Measurements from ENCODE around the gene EMC9.

The EMC9 gene

DNA sequence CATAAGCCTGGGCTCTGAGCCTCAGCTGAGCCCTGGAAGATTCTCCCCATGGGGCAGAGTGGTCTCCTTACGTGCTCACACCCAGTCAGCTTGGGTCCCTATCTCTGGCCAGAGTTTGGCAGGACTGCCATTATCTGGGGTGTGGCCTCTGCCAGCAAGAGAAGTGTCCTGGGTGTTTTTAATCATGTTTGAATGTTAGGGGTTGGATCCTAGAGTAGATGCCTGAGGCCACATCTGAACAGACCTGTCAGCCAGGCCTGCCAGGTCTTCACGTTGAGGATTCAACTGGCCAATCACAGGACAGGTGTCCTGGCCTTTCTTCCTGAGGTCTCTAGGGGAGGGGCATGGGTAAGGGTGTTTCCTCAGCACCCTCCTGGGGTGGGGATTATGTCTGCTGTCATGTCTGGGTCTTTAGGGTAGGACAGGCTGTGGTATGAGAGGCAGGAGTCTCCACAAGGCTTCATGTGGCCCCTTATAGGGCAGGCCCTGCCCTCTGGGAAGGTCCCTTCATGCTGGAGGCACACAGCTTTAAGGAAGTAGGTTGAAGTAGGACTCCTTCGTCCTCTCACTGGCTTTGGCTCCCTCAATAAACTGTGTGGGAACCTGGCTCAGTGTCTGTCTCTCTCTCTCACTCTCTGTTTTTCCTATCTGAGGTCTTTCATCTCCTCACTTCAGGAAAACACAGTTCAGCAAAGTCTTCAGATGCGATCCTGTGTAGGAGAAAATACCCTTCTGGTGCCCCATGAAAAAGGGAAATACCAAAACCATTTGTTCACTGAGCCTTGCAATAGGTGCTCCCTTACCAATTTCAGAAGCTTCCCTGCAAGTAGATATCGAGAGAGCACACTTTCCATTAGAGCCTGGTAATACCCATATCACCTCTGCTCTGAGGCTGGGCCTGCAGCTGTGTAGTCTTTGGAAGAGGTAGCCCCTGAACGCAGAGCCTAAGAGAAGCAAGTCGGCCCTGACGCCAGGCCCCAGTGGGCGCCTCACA is 17.7 kb downstream of the EMC9 start:
- no peak for DNase-seq
- no peak overlapping the region for H4K12ac ChIP-seq (ENCODE audit: low read depth, low read length)
- no peaks in the 10 kb centered on the region for H3K27me3 ChIP-seq (ENCODE audit: insufficient read depth, low read length)
- H3K4me3 ChIP-seq (ENCODE audit: low read depth, low read length): no peak overlapping the region
- H2AFZ ChIP-seq (ENCODE audit: insufficient read depth, low read length, poor library complexity): no peak overlapping the region
- no peak overlapping the region for H4K91ac ChIP-seq (ENCODE audit: low read depth, low read length)
- H3K36me3 ChIP-seq (ENCODE audit: control insufficient read depth in 1 of 2, insufficient read depth in 2 of 2, low read length in 2 of 2): peaks cover 29 to 43% of the 10 kb centered on the region in 2 experiments
- no peak overlapping the region for H3K4ac ChIP-seq (ENCODE audit: low read depth, low read length)
- H2BK5ac ChIP-seq (ENCODE audit: low read depth, low read length, poor library complexity): no peak overlapping the region
- no peak overlapping the region for H3K23ac ChIP-seq (ENCODE audit: low read length)
- no peak overlapping the region for H2BK120ac ChIP-seq (ENCODE audit: insufficient read depth, low read length, poor library complexity)
- no peak overlapping the region for H3K4me2 ChIP-seq (ENCODE audit: low read length)
- WGBS (ENCODE audit: extremely low coverage, insufficient coverage, insufficient read length): no CpG with 5 or more reads among the region's 9 CpGs
- no peak overlapping the region for H2AK5ac ChIP-seq (ENCODE audit: low read length)
- H3K9ac ChIP-seq (ENCODE audit: low read length): no peak overlapping the region
- no peak overlapping the region for H3K14ac ChIP-seq (ENCODE audit: low read length)
- H3K79me1 ChIP-seq (ENCODE audit: low read length): no peaks in the 10 kb centered on the region
- H3K27ac ChIP-seq (ENCODE audit: low read depth, low read length): no peak overlapping the region
- no peak overlapping the region for H4K8ac ChIP-seq (ENCODE audit: low read depth, low read length)
- no peak overlapping the region for H2BK12ac ChIP-seq (ENCODE audit: low read length)
- no peaks in the 10 kb centered on the region for H3K4me1 ChIP-seq (ENCODE audit: control insufficient read depth in 1 of 2, insufficient read depth in 2 of 2, low read length in 2 of 2)
- H3K18ac ChIP-seq (ENCODE audit: low read length): no peak overlapping the region
- peaks cover 2% of the 10 kb centered on the region for H3K9me3 ChIP-seq (ENCODE audit: insufficient read depth, low read depth, low read length)
- no peaks in the 10 kb centered on the region for H3K79me2 ChIP-seq (ENCODE audit: control insufficient read depth, insufficient read depth, low read length, poor library complexity)

DNA sequence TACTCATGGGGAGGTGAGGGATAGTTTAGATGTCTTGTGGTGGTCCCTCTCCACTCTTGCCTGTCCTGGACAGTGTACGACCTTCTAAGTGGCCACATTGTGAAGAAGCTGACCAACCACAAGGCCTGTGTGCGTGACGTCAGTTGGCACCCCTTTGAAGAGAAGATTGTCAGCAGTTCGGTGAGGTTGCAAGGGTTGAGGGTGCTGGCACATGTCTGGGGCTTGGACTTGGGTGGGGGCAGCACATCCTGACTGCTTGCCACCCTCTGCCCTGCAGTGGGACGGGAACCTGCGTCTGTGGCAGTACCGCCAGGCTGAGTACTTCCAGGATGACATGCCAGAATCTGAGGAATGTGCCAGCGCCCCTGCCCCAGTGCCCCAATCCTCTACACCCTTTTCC is 18.5 kb downstream of the EMC9 start:
- Histone ChIP-seq H3K4me2 (ENCODE audit: low read length) (no peak overlapping the region), H3K9ac (ENCODE audit: low read length) (no peak overlapping the region), H2BK5ac (ENCODE audit: low read depth, low read length, poor library complexity) (no peak overlapping the region), H2AK5ac (ENCODE audit: low read length) (no peak overlapping the region), H3K14ac (ENCODE audit: low read length) (no peak overlapping the region), H2BK12ac (ENCODE audit: low read length) (no peak overlapping the region), H4K12ac (ENCODE audit: low read depth, low read length) (no peak overlapping the region), H3K79me1 (ENCODE audit: low read length) (no peaks in the 10 kb centered on the region), H4K91ac (ENCODE audit: low read depth, low read length) (no peak overlapping the region), H3K27me3 (ENCODE audit: insufficient read depth, low read length) (no peaks in the 10 kb centered on the region), H3K9me3 (ENCODE audit: insufficient read depth, low read depth, low read length) (peaks cover 2% of the 10 kb centered on the region), H3K36me3 (ENCODE audit: control insufficient read depth in 1 of 2, insufficient read depth in 2 of 2, low read length in 2 of 2) (peaks cover 33 to 50% of the 10 kb centered on the region in 2 experiments), H3K79me2 (ENCODE audit: control insufficient read depth, insufficient read depth, low read length, poor library complexity) (no peaks in the 10 kb centered on the region), H3K23ac (ENCODE audit: low read length) (no peak overlapping the region), H3K4ac (ENCODE audit: low read depth, low read length) (no peak overlapping the region), H3K27ac (ENCODE audit: low read depth, low read length) (no peak overlapping the region), H2BK120ac (ENCODE audit: insufficient read depth, low read length, poor library complexity) (no peak overlapping the region), H3K4me3 (ENCODE audit: low read depth, low read length) (no peak overlapping the region), H3K4me1 (ENCODE audit: control insufficient read depth in 1 of 2, insufficient read depth in 2 of 2, low read length in 2 of 2) (no peaks in the 10 kb centered on the region), H2AFZ (ENCODE audit: insufficient read depth, low read length, poor library complexity) (no peak overlapping the region), H3K18ac (ENCODE audit: low read length) (no peak overlapping the region), H4K8ac (ENCODE audit: low read depth, low read length) (no peak overlapping the region)
- no CpG with 5 or more reads among the region's 8 CpGs for WGBS (ENCODE audit: extremely low coverage, insufficient coverage, insufficient read length)
- DNase-seq: no peak

DNA sequence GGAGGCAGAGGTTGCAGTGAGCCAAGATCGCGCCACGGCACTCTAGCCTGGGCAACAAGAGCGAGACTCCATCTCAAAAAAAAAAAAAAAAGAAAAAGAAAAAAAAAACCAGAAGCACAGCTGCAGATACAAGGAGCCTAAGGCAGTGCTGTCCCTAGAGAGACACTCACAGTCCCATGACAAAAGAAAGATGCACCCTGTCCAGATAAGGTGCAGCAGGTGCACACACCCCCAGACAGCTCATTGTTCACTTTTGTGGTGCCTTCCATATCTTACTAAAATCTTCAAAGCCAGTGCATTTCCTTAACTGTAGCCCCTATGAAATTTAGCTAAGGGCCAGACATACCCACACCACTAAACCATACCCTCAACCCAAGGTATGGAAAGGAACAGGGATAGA is 19.0 kb downstream of the EMC9 start:
- Histone ChIP-seq H3K27me3 (ENCODE audit: insufficient read depth, low read length) (no peaks in the 10 kb centered on the region), H3K79me2 (ENCODE audit: control insufficient read depth, insufficient read depth, low read length, poor library complexity) (no peaks in the 10 kb centered on the region), H3K36me3 (ENCODE audit: control insufficient read depth in 1 of 2, insufficient read depth in 2 of 2, low read length in 2 of 2) (peaks cover 33 to 53% of the 10 kb centered on the region in 2 experiments), H2AFZ (ENCODE audit: insufficient read depth, low read length, poor library complexity) (no peak overlapping the region), H3K4me2 (ENCODE audit: low read length) (no peak overlapping the region), H2BK120ac (ENCODE audit: insufficient read depth, low read length, poor library complexity) (no peak overlapping the region), H3K9me3 (ENCODE audit: insufficient read depth, low read depth, low read length) (peaks cover 2% of the 10 kb centered on the region), H3K4me1 (ENCODE audit: control insufficient read depth in 1 of 2, insufficient read depth in 2 of 2, low read length in 2 of 2) (no peaks in the 10 kb centered on the region), H3K9ac (ENCODE audit: low read length) (no peak overlapping the region), H3K4me3 (ENCODE audit: low read depth, low read length) (no peak overlapping the region), H2BK12ac (ENCODE audit: low read length) (no peak overlapping the region), H2AK5ac (ENCODE audit: low read length) (no peak overlapping the region), H3K4ac (ENCODE audit: low read depth, low read length) (no peak overlapping the region), H4K12ac (ENCODE audit: low read depth, low read length) (no peak overlapping the region), H3K18ac (ENCODE audit: low read length) (no peak overlapping the region), H2BK5ac (ENCODE audit: low read depth, low read length, poor library complexity) (no peak overlapping the region), H4K8ac (ENCODE audit: low read depth, low read length) (no peak overlapping the region), H4K91ac (ENCODE audit: low read depth, low read length) (no peak overlapping the region), H3K23ac (ENCODE audit: low read length) (no peak overlapping the region), H3K14ac (ENCODE audit: low read length) (no peak overlapping the region), H3K27ac (ENCODE audit: low read depth, low read length) (no peak overlapping the region), H3K79me1 (ENCODE audit: low read length) (no peaks in the 10 kb centered on the region)
- no peak for DNase-seq
- no CpG with 5 or more reads among the region's 4 CpGs for WGBS (ENCODE audit: extremely low coverage, insufficient coverage, insufficient read length)

DNA sequence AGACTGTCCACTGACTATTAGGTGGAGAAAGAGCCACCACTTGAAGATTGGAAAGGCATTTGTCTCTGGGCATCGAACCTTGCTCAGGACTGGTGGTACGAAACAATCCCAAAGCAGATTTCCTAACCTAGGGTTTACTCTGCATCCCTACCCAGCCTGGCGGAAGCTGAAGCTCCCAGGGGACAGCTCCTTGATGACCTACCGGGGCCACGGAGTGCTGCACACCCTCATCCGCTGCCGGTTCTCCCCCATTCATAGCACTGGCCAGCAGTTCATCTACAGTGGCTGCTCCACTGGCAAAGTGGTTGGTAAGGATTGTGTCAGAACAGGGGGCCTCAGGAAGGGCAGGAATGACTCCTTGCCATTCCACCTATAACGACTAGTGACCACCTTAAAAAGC is 20.2 kb downstream of the EMC9 start:
- H3K27me3 ChIP-seq (ENCODE audit: insufficient read depth, low read length): no peaks in the 10 kb centered on the region
- no peak overlapping the region for H3K18ac ChIP-seq (ENCODE audit: low read length)
- H2BK5ac ChIP-seq (ENCODE audit: low read depth, low read length, poor library complexity): no peak overlapping the region
- H3K4me1 ChIP-seq (ENCODE audit: control insufficient read depth in 1 of 2, insufficient read depth in 2 of 2, low read length in 2 of 2): peaks cover 0 to 1% of the 10 kb centered on the region in 2 experiments
- no peak overlapping the region for H3K4me3 ChIP-seq (ENCODE audit: low read depth, low read length)
- H2AFZ ChIP-seq (ENCODE audit: insufficient read depth, low read length, poor library complexity): no peak overlapping the region
- no peak overlapping the region for H3K27ac ChIP-seq (ENCODE audit: low read depth, low read length)
- H3K36me3 ChIP-seq (ENCODE audit: control insufficient read depth in 1 of 2, insufficient read depth in 2 of 2, low read length in 2 of 2): peaks cover 35 to 57% of the 10 kb centered on the region in 2 experiments
- H3K14ac ChIP-seq (ENCODE audit: low read length): no peak overlapping the region
- no peak overlapping the region for H3K9ac ChIP-seq (ENCODE audit: low read length)
- no peak overlapping the region for H3K4ac ChIP-seq (ENCODE audit: low read depth, low read length)
- H2BK12ac ChIP-seq (ENCODE audit: low read length): no peak overlapping the region
- no peak overlapping the region for H3K4me2 ChIP-seq (ENCODE audit: low read length)
- no peak overlapping the region for H3K23ac ChIP-seq (ENCODE audit: low read length)
- H2AK5ac ChIP-seq (ENCODE audit: low read length): no peak overlapping the region
- no peak for DNase-seq
- H4K91ac ChIP-seq (ENCODE audit: low read depth, low read length): no peak overlapping the region
- no peak overlapping the region for H4K8ac ChIP-seq (ENCODE audit: low read depth, low read length)
- no peak overlapping the region for H4K12ac ChIP-seq (ENCODE audit: low read depth, low read length)
- H3K79me1 ChIP-seq (ENCODE audit: low read length): no peaks in the 10 kb centered on the region
- H2BK120ac ChIP-seq (ENCODE audit: insufficient read depth, low read length, poor library complexity): no peak overlapping the region
- H3K9me3 ChIP-seq (ENCODE audit: insufficient read depth, low read depth, low read length): peaks cover 2% of the 10 kb centered on the region
- no CpG with 5 or more reads among the region's 8 CpGs for WGBS (ENCODE audit: extremely low coverage, insufficient coverage, insufficient read length)
- H3K79me2 ChIP-seq (ENCODE audit: control insufficient read depth, insufficient read depth, low read length, poor library complexity): no peaks in the 10 kb centered on the region
